ENCODE data around the gene ARID1A.

DNA sequence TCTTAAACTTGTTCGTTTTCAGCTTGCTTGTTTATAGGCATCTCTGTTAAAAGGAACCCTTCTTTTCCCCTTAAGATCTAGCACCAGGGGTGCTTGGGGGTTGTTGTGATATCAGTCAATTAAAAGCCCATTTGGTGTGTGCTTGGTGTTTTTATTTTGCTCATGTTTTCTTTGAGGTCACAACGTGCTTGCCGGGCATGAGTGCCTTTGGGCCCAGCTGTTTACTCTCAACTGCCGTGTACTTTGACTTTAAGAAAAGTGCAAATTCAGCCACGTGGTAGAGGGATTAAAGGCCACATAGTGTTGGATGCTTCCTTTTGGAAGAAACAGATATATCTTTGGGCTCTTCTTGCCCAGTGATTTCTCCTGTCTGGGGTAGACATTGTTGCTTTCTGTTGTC, 10.5 kb downstream of the ARID1A start:
- TF ChIP-seq GATA2 (IDR thresholded peaks at IDR 0.05; ENCODE audit: low read depth, low read length): no peak
- TF ChIP-seq GATA3 (IDR thresholded peaks at IDR 0.05; ENCODE audit: low read depth, low read length): no peak
